Endothelial cell of umbilical vein (primary cell): Measurements from ENCODE around the gene PROCR. TPM values are rescaled to one million over a fixed set of nuclear protein-coding genes. Genes with fewer than 3 reads are reported as not detected.
"Not testable (repeated sequence)": the region's sequence is repeated elsewhere in the genome, so short reads cannot be mapped to it uniquely, and the experiment has no call there.

ENCODE experiments used
- BruUV-seq: library from RNA; stranded (reverse); fragments of 400-500 nt; replicated peaks from 2 replicates; lab custom pipeline; 2021; lab: Mats Ljungman, UMichigan
- CTCF ChIA-PET: fragments of 300-600, 350-600 bp; sonication (Branson Sonifier 250); formaldehyde crosslinking; loops from one replicate; lab custom pipeline; 2021; ENCODE audit warnings: antibody characterized with exemption, inconsistent platforms; lab: Charles Lee
- POLR2A ChIA-PET: fragments of 300-600, 350-600 bp; sonication (Branson Sonifier 250); formaldehyde crosslinking; loops from one replicate; lab custom pipeline; 2021; ENCODE audit warnings: antibody characterized with exemption, inconsistent platforms; lab: Charles Lee
- DNase-seq: peaks from one replicate; pipeline ENCODE4 v3.0.0-alpha.2; 2011; ENCODE audit warnings: low read depth, low spot score
- FAIRE-seq: peaks from 2 replicates; lab custom pipeline; 2011; peaks lifted over from hg19 to GRCh38; lab: Jason Lieb, UNC
- H2AFZ ChIP-seq: 2 replicates; pipeline ENCODE4 v1.6.0; 2012; ENCODE audit warnings: low read depth, low read length, control low read depth, inconsistent platforms
- H3K27ac ChIP-seq: 2 replicates; pipeline ENCODE4 v1.5.1; 2011; ENCODE audit warnings: low read depth, mild to moderate bottlenecking, control low read depth, low read length, moderate library complexity; ENCODE audit not compliant: insufficient read depth
- H3K27me3 ChIP-seq, 2 experiments: 2 replicates each; pipeline versions ENCODE4 v1.6.0 to v1.6.1; 2011; ENCODE audit warnings: low read length in 2 of 2, mixed read lengths in 1 of 2; ENCODE audit not compliant: control insufficient read depth in 2 of 2, insufficient read depth in 2 of 2
- H3K36me3 ChIP-seq, 2 experiments: 2 replicates in 1 of 2; 3 replicates in 1 of 2; pipeline ENCODE4 v1.5.1; 2011; ENCODE audit warnings: low read length in 2 of 2, mild to moderate bottlenecking in 1 of 2, moderate library complexity in 1 of 2; ENCODE audit not compliant: control insufficient read depth in 2 of 2, insufficient read depth in 2 of 2; ENCODE audit errors: extremely low read depth in 1 of 2
- H3K4me1 ChIP-seq: 3 replicates; pipeline ENCODE4 v1.5.1; 2011; ENCODE audit warnings: mild to moderate bottlenecking, low read length; ENCODE audit not compliant: control insufficient read depth, insufficient read depth; ENCODE audit errors: extremely low read depth
- H3K4me2 ChIP-seq: 2 replicates; pipeline ENCODE4 v1.6.1; 2011; ENCODE audit warnings: low read length, control low read depth, mixed read lengths; ENCODE audit not compliant: insufficient read depth
- H3K4me3 ChIP-seq, 3 experiments: fragments of 200-600 bp in 1 of 3; sonication (generic), shearing (Covaris generic) in 1 of 3; replicated peaks in 1 of 3; 2 replicates each; pipeline ENCODE4 v1.5.1; 2011 to 2016; ENCODE audit warnings: control low read depth in 3 of 3, low read length in 3 of 3, mild to moderate bottlenecking in 2 of 3, inconsistent platforms in 1 of 3, low read depth in 1 of 3, moderate library complexity in 1 of 3; ENCODE audit not compliant: insufficient read depth in 1 of 3
- H3K79me2 ChIP-seq: 2 replicates; pipeline ENCODE4 v1.6.0; 2012; ENCODE audit warnings: low read length, inconsistent platforms; ENCODE audit not compliant: control insufficient read depth, insufficient read depth
- H3K9ac ChIP-seq: replicated peaks from 2 replicates; pipeline ENCODE3; 2011; ENCODE audit warnings: low read length, control low read depth; ENCODE audit not compliant: insufficient read depth; ENCODE audit errors: extremely low read depth
- H3K9me1 ChIP-seq: replicated peaks from 3 replicates; pipeline ENCODE4 v1.6.0; 2011; ENCODE audit warnings: mild to moderate bottlenecking, low read length; ENCODE audit not compliant: control insufficient read depth, insufficient read depth; ENCODE audit errors: extremely low read depth
- H3K9me3 ChIP-seq: replicated peaks from 2 replicates; pipeline ENCODE4 v1.5.1; 2012; ENCODE audit warnings: low read length, inconsistent platforms; ENCODE audit not compliant: control insufficient read depth, insufficient read depth
- H4K20me1 ChIP-seq: replicated peaks from 2 replicates; pipeline ENCODE3; 2011; ENCODE audit warnings: mild to moderate bottlenecking, low read length; ENCODE audit not compliant: control insufficient read depth, insufficient read depth; ENCODE audit errors: extremely low read depth
- EZH2 ChIP-seq: IDR thresholded peaks from 2 replicates; pipeline ENCODE4 v1.6.1; 2012; ENCODE audit warnings: borderline replicate concordance, low read depth, mild to moderate bottlenecking, moderate library complexity, low read length, inconsistent platforms; ENCODE audit not compliant: severe bottlenecking
- GATA2 ChIP-seq: IDR thresholded peaks from 2 replicates; pipeline ENCODE4 v1.7.0; 2011; ENCODE audit warnings: low read depth, mild to moderate bottlenecking, moderate library complexity, mixed read lengths, low read length; ENCODE audit not compliant: insufficient read length, insufficient read depth
- POLR2A ChIP-seq: IDR thresholded peaks from 2 replicates; pipeline ENCODE4 v1.6.1; 2012; ENCODE audit warnings: low read depth, mild to moderate bottlenecking, control low read depth, low read length
- dilution Hi-C: fragments of 300-500 bp; cut with MboI; formaldehyde crosslinking; loops from one replicate; pipeline ENCODE4 v1.15.0; 2019; ENCODE audit warnings: low sequenced_read_pairs; ENCODE audit not compliant: extremely low pct_ligation_motif_present
- intact Hi-C: fragments of 100-400 bp; cut with micrococcal nuclease; formaldehyde crosslinking; loops from one replicate; pipeline ENCODE4 v1.10.0; 2022
- polyA plus RNA-seq, 4 experiments: library from polyadenylated mRNA; depleted of rRNA in 3 of 4; stranded (reverse) in 3 of 4; unstranded in 1 of 4; fragments of >200 nt; gene quantifications; 2 replicates each; pipeline versions ENCODE4 v1.2.1 to v1.2.3, GENCODE V29; 2011 to 2012; ENCODE audit warnings: missing spikeins in 1 of 4
- total RNA-seq: library from RNA; stranded (reverse); gene quantifications from 2 replicates; pipeline ENCODE4 v1.2.3, GENCODE V29; 2021
- TF ChIP-seq, protein P1 (sequence below), 2 donors: IDR thresholded peaks; 1 replicate in 1 of 2; 2 replicates in 1 of 2; pipeline ENCODE4 v1.5.1; 2011; ENCODE audit warnings: low read length in 2 of 2, mild to moderate bottlenecking in 2 of 2, moderate library complexity in 2 of 2, control low read depth in 1 of 2, inconsistent platforms in 1 of 2, low read depth in 1 of 2; ENCODE audit not compliant: insufficient read depth in 1 of 2; ENCODE audit errors: extremely low read depth in 1 of 2

The PROCR gene
- total and polyA plus RNA-seq, 2 donors (not counting 3 experiments of a cell fraction or from before 2014, with no cell fraction given), result 251 to 376 TPM

GRCh38 chr20:35189223-35189622 is 17.4 kb downstream of the PROCR start:
- DNase-seq, intact Hi-C loops, H3K9me1 ChIP-seq, H3K27ac ChIP-seq, H3K4me2 ChIP-seq, dilution Hi-C loops, H2AFZ ChIP-seq, FAIRE-seq, H3K36me3 ChIP-seq, POLR2A ChIA-PET, H3K9me3 ChIP-seq, H4K20me1 ChIP-seq, H3K79me2 ChIP-seq, H3K9ac ChIP-seq, H3K4me1 ChIP-seq, H3K27me3 ChIP-seq, H3K4me3 ChIP-seq, BruUV-seq: not testable (repeated sequence)
- CTCF ChIA-PET, result interaction anchor here (1.3 to 1.9 kb wide), 2 partner anchors 44 to 93 kb away, joined by 5 to 7 read pairs; no protein-coding TSS in a partner anchor

DNA sequence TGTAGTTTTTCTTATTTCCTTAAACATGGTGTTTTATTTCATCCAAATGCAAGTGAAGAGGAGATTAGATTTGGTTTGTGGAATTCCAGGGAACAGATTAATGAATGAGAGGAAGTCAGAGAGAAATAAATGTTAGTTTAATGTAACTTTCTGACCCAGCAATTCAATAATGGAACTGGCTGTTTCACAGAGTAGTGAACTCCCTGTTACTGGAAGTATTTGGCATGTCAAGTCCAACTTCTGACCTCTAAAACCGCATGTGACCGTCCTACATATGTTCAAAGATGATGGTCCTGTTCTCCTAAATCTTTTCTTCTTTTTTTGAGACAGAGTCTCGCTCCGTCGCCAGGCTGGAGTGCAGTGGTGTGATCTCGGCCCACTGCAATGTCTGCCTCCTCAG is 18.7 kb downstream of the PROCR start:
- FAIRE-seq, result no peak

More for the DNA sequence above, 18.7 kb downstream of the PROCR start:
- Histone ChIP-seq H3K79me2 (no peaks in the 10 kb centered on the region), H3K9me1 (no peaks in the 10 kb centered on the region), H3K9me3 (no peaks in the 10 kb centered on the region), H3K27me3 (no peaks in the 10 kb centered on the region), H3K9ac (no peak overlapping the region), H4K20me1 (no peaks in the 10 kb centered on the region), H3K27ac (no peak overlapping the region), H2AFZ (no peak overlapping the region), H3K4me3 (no peak overlapping the region), H3K4me1 (peaks cover 9% of the 10 kb centered on the region), H3K4me2 (peak overlapping the region; percentile 32), H3K36me3 (no peaks in the 10 kb centered on the region)
- CTCF ChIA-PET, result interaction anchor here (1.2 to 1.9 kb wide), 3 partner anchors 17 to 94 kb away, joined by 3 to 7 read pairs (median 5); no protein-coding TSS in a partner anchor
- no peak for TF ChIP-seq POLR2A
- TF ChIP-seq, protein P1, sequence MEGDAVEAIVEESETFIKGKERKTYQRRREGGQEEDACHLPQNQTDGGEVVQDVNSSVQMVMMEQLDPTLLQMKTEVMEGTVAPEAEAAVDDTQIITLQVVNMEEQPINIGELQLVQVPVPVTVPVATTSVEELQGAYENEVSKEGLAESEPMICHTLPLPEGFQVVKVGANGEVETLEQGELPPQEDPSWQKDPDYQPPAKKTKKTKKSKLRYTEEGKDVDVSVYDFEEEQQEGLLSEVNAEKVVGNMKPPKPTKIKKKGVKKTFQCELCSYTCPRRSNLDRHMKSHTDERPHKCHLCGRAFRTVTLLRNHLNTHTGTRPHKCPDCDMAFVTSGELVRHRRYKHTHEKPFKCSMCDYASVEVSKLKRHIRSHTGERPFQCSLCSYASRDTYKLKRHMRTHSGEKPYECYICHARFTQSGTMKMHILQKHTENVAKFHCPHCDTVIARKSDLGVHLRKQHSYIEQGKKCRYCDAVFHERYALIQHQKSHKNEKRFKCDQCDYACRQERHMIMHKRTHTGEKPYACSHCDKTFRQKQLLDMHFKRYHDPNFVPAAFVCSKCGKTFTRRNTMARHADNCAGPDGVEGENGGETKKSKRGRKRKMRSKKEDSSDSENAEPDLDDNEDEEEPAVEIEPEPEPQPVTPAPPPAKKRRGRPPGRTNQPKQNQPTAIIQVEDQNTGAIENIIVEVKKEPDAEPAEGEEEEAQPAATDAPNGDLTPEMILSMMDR (IDR thresholded peaks at IDR 0.05; ENCODE audit: extremely low read depth in 1 of 2, insufficient read depth in 1 of 2, low read depth in 1 of 2, low read length in 2 of 2), result no peak
- no peak for TF ChIP-seq EZH2
- TF ChIP-seq GATA2, result no peak
- POLR2A ChIA-PET, result no interaction called here
- no peak for DNase-seq
- intact Hi-C loops (no loop called here), dilution Hi-C loops (no loop called here)
- no TSS peak for BruUV-seq
